ENCODE results near the gene GRK3.
A peak's percentile ranks its signal among the peaks of the same experiment; 100 is the strongest.

GRK3 gene

DNA sequence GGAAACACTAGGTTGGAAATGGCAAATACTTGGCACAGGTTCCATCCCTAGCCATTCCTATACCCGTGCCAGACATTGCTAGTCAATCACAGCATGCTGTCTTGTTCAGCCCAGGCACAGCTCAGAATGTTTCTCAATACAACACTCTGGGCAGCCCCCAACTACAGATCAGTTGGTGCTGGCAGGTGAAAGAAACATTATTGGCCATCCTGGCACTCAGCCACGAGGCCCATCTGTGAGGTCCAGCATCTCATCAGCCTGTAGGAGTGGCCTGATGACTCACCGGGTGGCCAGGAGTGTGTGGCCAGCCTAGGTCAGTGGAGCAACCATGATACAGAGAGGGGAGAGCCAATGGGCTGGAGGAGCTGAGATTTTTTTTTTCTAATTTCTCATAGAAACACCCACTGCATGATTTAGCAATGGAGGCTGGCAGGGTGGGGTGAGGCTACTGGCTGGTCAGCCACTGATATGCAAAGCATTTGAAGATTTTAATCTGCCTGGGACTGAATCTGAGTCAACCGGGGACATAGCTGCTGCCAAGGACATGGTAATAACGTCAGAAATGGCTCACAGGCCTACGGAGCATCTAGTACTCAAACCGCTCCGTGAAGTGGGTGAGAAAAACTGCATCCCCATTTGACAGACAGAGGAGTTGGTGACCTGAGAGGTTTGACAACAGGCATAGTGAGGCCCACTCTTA lies 182.9 kb downstream of the GRK3 start:
- H3K36me3 ChIP-seq (ENCODE audit: insufficient read depth, low read length): no peaks in the 10 kb centered on the region
- H3K27me3 ChIP-seq (ENCODE audit: insufficient read depth, low read length): no peaks in the 10 kb centered on the region
- H3K4me3 ChIP-seq (ENCODE audit: low read depth, low read length): no peak overlapping the region
- H3K79me2 ChIP-seq (ENCODE audit: control insufficient read depth, insufficient read depth, low read length, unreplicated experiment): no peaks in the 10 kb centered on the region
- H3K27ac ChIP-seq (ENCODE audit: low read depth, low read length): peak overlapping the region; percentile 95
- no peak overlapping the region for H2AFZ ChIP-seq (ENCODE audit: low read length, unreplicated experiment)
- peaks cover 22% of the 10 kb centered on the region for H3K4me1 ChIP-seq (ENCODE audit: control insufficient read depth, insufficient read depth, low read length, unreplicated experiment)

DNA sequence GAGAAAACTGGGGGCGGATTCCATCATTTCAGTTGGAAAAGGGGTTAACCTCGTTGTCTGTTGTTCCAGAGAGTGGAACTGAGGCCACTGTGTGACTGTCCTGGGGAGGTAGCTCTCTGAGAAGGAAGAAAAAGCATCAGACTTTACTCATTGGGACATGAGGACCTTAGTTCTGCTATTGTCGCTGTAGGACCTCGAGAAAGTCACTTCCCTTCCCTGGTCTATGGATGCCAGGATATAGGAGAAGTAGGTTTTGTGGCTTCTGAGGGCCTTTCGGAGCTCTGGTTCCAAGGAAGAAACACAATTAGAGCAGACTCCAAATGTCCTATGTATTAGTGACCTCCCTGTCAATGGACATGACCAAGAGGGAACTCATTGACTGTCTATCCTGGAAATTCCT lies 183.7 kb downstream of the GRK3 start:
- no peaks in the 10 kb centered on the region for H3K79me2 ChIP-seq (ENCODE audit: control insufficient read depth, insufficient read depth, low read length, unreplicated experiment)
- peaks cover 22% of the 10 kb centered on the region for H3K4me1 ChIP-seq (ENCODE audit: control insufficient read depth, insufficient read depth, low read length, unreplicated experiment)
- H3K27ac ChIP-seq (ENCODE audit: low read depth, low read length): peak overlapping the region; percentile 95
- H3K27me3 ChIP-seq (ENCODE audit: insufficient read depth, low read length): no peaks in the 10 kb centered on the region
- H2AFZ ChIP-seq (ENCODE audit: low read length, unreplicated experiment): no peak overlapping the region
- no peak overlapping the region for H3K4me3 ChIP-seq (ENCODE audit: low read depth, low read length)
- no peaks in the 10 kb centered on the region for H3K36me3 ChIP-seq (ENCODE audit: insufficient read depth, low read length)

DNA sequence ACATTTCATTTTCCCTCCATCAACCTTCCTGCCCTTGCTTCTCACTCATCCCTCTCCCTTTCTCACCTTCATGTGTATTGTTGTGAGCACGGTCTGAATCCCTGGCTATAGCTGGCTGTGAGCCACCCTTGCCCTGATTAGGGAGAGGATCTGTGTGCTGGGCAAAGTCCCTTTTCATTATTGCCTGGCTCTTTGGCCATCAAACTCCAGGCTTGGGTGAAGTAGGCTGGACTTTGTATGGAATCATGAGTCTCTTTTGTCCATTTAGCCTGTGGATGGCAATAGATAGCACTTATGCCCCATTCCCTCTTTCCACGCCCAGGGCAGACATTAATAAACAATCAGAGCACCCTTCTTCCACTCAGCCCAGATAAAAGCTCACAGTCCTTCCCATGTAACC lies 184.2 kb downstream of the GRK3 start:
- Histone ChIP-seq H3K4me3 (ENCODE audit: low read depth, low read length) (no peak overlapping the region), H2AFZ (ENCODE audit: low read length, unreplicated experiment) (no peak overlapping the region), H3K36me3 (ENCODE audit: insufficient read depth, low read length) (no peaks in the 10 kb centered on the region), H3K27me3 (ENCODE audit: insufficient read depth, low read length) (no peaks in the 10 kb centered on the region), H3K79me2 (ENCODE audit: control insufficient read depth, insufficient read depth, low read length, unreplicated experiment) (no peaks in the 10 kb centered on the region), H3K4me1 (ENCODE audit: control insufficient read depth, insufficient read depth, low read length, unreplicated experiment) (peaks cover 22% of the 10 kb centered on the region), H3K27ac (ENCODE audit: low read depth, low read length) (peak overlapping the region; percentile 95; the same call in 1 of the 2 replicates)

DNA sequence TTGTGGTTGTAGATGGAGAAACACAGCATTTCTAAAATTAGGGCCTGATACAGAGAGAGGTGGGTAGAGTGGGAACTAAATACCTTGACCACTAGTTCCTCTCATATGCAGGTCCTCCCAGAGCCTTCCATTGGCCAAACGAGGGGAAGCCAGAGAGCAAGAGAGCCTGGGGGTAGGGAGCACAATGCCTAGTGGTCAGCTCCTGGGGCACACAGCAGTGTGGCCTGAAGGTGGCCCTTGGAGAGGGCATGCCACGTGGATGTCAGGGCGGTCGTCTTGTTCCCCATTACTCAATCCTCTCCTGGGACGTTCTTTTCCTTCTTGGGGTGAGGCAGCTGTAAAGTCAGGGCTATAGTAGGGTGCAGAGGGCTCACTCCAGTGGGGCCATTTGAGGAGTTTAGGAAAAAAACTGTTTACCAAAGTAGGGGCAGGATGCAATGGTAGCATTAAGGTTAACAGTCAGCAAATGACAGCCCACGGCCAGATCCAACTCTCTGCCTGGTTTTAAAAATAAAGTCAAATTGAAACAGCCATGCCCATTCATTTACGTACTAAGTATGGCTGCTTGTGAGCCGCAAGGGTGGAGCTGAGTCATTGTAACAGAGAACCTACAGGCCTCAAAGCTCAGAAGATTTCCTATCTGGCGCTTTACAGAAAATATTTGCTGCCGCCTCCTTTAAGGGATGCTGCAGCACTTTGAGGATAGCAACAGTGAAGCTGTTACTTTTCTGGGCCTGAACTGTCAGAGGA lies 185.1 kb downstream of the GRK3 start:
- peaks cover 22% of the 10 kb centered on the region for H3K4me1 ChIP-seq (ENCODE audit: control insufficient read depth, insufficient read depth, low read length, unreplicated experiment)
- H3K4me3 ChIP-seq (ENCODE audit: low read depth, low read length): no peak overlapping the region
- no peak overlapping the region for H3K27ac ChIP-seq (ENCODE audit: low read depth, low read length)
- H3K36me3 ChIP-seq (ENCODE audit: insufficient read depth, low read length): no peaks in the 10 kb centered on the region
- H3K79me2 ChIP-seq (ENCODE audit: control insufficient read depth, insufficient read depth, low read length, unreplicated experiment): no peaks in the 10 kb centered on the region
- no peaks in the 10 kb centered on the region for H3K27me3 ChIP-seq (ENCODE audit: insufficient read depth, low read length)
- no peak overlapping the region for H2AFZ ChIP-seq (ENCODE audit: low read length, unreplicated experiment)

DNA sequence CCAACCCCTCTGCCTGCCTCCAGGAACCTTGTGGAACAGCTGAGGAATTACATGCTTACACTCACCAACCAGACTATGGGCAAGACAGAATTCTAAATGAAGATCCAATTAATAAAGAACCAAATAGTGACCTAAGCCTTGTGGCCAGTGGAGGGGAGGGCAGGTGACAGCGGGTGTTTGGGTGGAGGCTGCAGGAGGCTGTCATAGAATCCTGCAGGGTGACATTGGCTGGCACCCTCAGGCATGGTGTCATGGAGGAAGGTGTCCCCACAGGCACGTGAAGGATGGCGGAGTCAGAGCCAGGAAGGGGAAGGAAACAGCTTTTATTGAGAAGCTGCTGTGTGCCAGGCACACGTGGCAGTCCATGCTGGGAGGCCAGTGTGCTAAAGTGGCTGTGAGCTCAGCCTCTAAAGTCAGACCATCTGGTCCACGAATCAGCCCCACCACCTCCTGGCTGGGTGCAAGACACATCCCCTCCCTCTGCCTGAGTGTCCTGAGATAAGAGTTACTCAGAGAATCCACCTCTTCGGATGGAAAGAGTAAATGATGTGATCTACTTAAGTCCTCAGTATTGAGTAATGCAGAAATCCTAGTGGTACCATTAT lies 186.2 kb downstream of the GRK3 start:
- Histone ChIP-seq H3K36me3 (ENCODE audit: insufficient read depth, low read length) (no peaks in the 10 kb centered on the region), H2AFZ (ENCODE audit: low read length, unreplicated experiment) (no peak overlapping the region), H3K4me3 (ENCODE audit: low read depth, low read length) (no peak overlapping the region), H3K27ac (ENCODE audit: low read depth, low read length) (no peak overlapping the region), H3K4me1 (ENCODE audit: control insufficient read depth, insufficient read depth, low read length, unreplicated experiment) (peaks cover 19% of the 10 kb centered on the region), H3K27me3 (ENCODE audit: insufficient read depth, low read length) (no peaks in the 10 kb centered on the region), H3K79me2 (ENCODE audit: control insufficient read depth, insufficient read depth, low read length, unreplicated experiment) (no peaks in the 10 kb centered on the region)

DNA sequence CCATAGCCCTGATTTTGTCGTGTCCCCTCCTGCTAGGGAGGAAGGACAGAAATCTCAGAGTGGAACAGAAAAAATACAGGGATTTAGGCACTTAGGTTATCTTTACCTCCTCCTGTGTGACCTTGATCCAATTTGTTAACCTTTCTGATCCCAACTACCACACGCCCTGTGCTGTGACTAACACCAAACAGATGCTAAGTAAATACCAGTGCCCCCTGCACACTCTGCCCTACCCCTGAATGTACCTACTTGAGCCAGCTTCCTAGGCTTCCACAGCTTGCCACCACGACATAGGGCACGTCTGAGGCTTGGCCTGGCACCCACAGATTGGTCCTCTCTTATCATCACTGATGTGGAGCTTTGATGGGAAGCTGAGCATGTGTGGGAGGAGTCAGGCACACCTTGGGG lies 186.7 kb downstream of the GRK3 start:
- Histone ChIP-seq H3K79me2 (ENCODE audit: control insufficient read depth, insufficient read depth, low read length, unreplicated experiment) (no peaks in the 10 kb centered on the region), H3K4me3 (ENCODE audit: low read depth, low read length) (no peak overlapping the region), H3K36me3 (ENCODE audit: insufficient read depth, low read length) (no peaks in the 10 kb centered on the region)

DNA sequence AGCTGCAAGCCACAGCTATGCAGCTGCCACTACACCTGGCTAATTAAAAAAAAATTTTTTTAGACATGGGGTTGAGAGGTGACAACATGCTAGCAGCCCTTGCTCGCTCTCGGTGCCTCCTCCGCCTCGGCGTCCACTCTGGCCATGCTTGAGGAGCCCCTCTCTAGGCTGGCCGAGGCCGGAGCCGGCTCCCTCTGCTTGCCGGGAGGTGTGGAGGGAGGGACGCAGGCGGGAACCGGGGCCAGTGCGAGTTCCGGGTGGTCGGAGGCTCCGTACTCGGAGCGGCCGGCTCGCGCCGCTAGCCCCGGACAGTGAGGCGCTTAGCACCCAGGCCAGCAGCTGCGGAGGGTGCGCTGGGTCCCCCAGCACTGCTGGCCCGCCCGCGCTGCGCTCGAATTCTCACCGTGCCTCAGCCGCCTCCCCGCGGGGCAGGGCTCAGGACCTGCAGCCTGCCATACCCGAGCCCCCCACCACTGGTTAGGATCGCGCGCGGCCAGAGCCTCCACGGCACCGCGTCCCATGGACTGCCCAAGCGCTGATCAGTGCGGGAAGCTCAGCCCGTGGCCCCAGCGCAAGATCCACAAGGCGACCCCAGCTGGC lies 188.2 kb downstream of the GRK3 start:
- Histone ChIP-seq H3K4me1 (ENCODE audit: control insufficient read depth, insufficient read depth, low read length, unreplicated experiment) (peaks cover 4% of the 10 kb centered on the region), H2AFZ (ENCODE audit: low read length, unreplicated experiment) (no peak overlapping the region), H3K4me3 (ENCODE audit: low read depth, low read length) (no peak overlapping the region), H3K27ac (ENCODE audit: low read depth, low read length) (no peak overlapping the region), H3K27me3 (ENCODE audit: insufficient read depth, low read length) (no peaks in the 10 kb centered on the region), H3K36me3 (ENCODE audit: insufficient read depth, low read length) (no peaks in the 10 kb centered on the region), H3K79me2 (ENCODE audit: control insufficient read depth, insufficient read depth, low read length, unreplicated experiment) (no peaks in the 10 kb centered on the region)

More for the DNA sequence above, 186.7 kb downstream of the GRK3 start:
- H2AFZ ChIP-seq (ENCODE audit: low read length, unreplicated experiment): no peak overlapping the region
- H3K27me3 ChIP-seq (ENCODE audit: insufficient read depth, low read length): no peaks in the 10 kb centered on the region
- H3K4me1 ChIP-seq (ENCODE audit: control insufficient read depth, insufficient read depth, low read length, unreplicated experiment): peaks cover 14% of the 10 kb centered on the region
- H3K27ac ChIP-seq (ENCODE audit: low read depth, low read length): no peak overlapping the region

DNA sequence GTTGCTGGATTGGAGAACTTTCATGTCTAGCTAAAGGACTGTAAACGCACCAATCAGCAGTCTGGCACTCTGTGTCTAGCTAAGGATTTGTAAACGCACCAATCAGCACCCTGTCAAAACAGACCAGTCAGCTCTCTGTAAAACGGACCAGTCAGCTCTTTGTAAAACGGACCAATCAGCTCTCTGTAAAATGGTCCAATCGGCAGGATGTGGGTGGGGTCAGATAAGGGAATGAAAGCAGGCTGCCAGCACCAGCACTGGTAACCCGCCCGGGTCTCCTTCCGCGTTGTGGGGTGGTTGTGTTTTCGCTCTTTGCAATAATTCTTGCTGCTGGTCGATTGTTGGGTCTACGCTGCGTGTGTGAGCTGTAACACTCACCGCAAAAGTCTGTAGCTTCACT lies 188.8 kb downstream of the GRK3 start:
- Histone ChIP-seq H3K36me3 (ENCODE audit: insufficient read depth, low read length) (no peaks in the 10 kb centered on the region), H3K79me2 (ENCODE audit: control insufficient read depth, insufficient read depth, low read length, unreplicated experiment) (no peaks in the 10 kb centered on the region), H2AFZ (ENCODE audit: low read length, unreplicated experiment) (no peak overlapping the region)

DNA sequence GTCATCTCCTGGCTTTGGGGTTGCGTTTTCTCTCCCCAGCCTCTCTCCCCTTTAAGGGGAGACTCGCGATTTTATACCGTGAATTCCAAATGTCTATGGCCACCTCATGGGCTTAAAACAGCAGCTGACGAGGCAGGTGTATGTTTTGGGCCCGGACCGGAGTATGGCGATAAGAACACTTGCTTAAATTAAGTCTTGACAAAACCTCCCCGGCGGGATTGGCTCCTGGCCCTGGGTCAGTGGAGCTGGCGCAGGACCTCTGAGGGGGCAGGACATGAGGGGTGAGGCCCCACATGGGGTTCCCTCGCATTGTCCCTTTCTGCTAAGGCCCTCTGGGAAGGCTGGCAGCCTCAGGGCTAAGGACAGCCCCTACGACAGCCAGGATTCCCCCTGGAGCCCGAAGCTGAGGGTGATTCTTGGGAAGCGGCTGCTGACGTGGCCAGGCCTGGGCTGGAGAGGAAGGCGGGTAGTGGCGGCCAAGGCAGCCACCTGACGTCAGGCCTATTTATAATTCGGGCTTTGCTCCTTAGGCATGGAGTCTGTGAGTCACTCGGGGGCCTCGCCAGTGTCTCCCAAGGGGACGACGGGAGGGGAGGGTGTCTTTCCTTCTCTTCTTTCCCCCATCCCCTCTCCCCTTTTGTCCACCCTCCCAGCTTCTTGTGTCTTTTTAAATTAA lies 190.2 kb downstream of the GRK3 start:
- no peak overlapping the region for H3K4me3 ChIP-seq (ENCODE audit: low read depth, low read length)
- H3K4me1 ChIP-seq (ENCODE audit: control insufficient read depth, insufficient read depth, low read length, unreplicated experiment): peaks cover 7% of the 10 kb centered on the region
- no peak overlapping the region for H3K27ac ChIP-seq (ENCODE audit: low read depth, low read length)
- H3K27me3 ChIP-seq (ENCODE audit: insufficient read depth, low read length): no peaks in the 10 kb centered on the region
- no peaks in the 10 kb centered on the region for H3K36me3 ChIP-seq (ENCODE audit: insufficient read depth, low read length)
- H3K79me2 ChIP-seq (ENCODE audit: control insufficient read depth, insufficient read depth, low read length, unreplicated experiment): no peaks in the 10 kb centered on the region
- H2AFZ ChIP-seq (ENCODE audit: low read length, unreplicated experiment): no peak overlapping the region

More for the DNA sequence above, 188.8 kb downstream of the GRK3 start:
- Histone ChIP-seq H3K27ac (ENCODE audit: low read depth, low read length) (no peak overlapping the region), H3K4me3 (ENCODE audit: low read depth, low read length) (no peak overlapping the region), H3K4me1 (ENCODE audit: control insufficient read depth, insufficient read depth, low read length, unreplicated experiment) (no peaks in the 10 kb centered on the region), H3K27me3 (ENCODE audit: insufficient read depth, low read length) (no peaks in the 10 kb centered on the region)

DNA sequence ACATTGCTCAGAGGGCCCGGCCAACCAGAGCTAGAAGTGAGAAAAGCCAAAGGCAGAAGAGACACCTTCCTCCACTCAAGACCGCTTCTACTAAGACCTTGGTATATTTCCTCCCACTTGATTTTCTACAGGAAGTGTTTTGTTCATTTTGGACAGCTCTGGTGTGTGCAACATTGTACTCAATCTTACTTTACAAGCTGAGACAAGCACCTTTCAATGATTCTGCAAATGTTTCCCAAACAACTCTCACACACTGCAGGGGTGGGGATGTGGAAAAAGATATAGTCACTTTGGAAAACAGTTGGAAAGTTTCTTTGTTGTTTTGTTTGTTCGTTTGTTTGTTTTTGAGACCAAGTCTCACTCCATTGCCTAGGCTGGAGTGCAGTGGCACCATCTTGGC lies 193.2 kb downstream of the GRK3 start:
- Histone ChIP-seq H2AFZ (ENCODE audit: low read length, unreplicated experiment) (no peak overlapping the region), H3K79me2 (ENCODE audit: control insufficient read depth, insufficient read depth, low read length, unreplicated experiment) (no peaks in the 10 kb centered on the region), H3K27ac (ENCODE audit: low read depth, low read length) (no peak overlapping the region), H3K4me1 (ENCODE audit: control insufficient read depth, insufficient read depth, low read length, unreplicated experiment) (peaks cover 7% of the 10 kb centered on the region), H3K4me3 (ENCODE audit: low read depth, low read length) (no peak overlapping the region), H3K27me3 (ENCODE audit: insufficient read depth, low read length) (no peaks in the 10 kb centered on the region), H3K36me3 (ENCODE audit: insufficient read depth, low read length) (no peaks in the 10 kb centered on the region)

All from ACC112 (cell line).